ENCODE data around the gene FGFR3.

GRCh38 chr4:1803523-1804423 is 10.7 kb downstream of the FGFR3 start:
- TF ChIP-seq CTCF (IDR thresholded peaks at IDR 0.05) (no peak), REST (IDR thresholded peaks at IDR 0.05; ENCODE audit: insufficient read depth in 1 of 2, low read depth in 2 of 2, low read length in 1 of 2) (no peak), POLR2AphosphoS5 (IDR thresholded peaks at IDR 0.05; ENCODE audit: low read depth, low read length) (no peak), SIN3A (IDR thresholded peaks at IDR 0.05; ENCODE audit: borderline replicate concordance, insufficient read depth, low read depth, low read length) (no peak)
